ENCODE results near the gene PUS3.
"Not testable (repeated sequence)": the region's sequence is repeated elsewhere in the genome, so short reads cannot be mapped to it uniquely, and the experiment has no call there.

Gene PUS3

GRCh38 chr11:125886997-125887372 lies 16.0 kb downstream of the PUS3 start:
- Histone ChIP-seq H3K4me1 (ENCODE audit: control insufficient read depth, insufficient read depth, low read length) (no peaks in the 10 kb centered on the region), H3K9ac (ENCODE audit: low read depth, low read length) (no peak overlapping the region), H3K27me3 (ENCODE audit: control insufficient read depth, insufficient read depth, low read length) (0 out of 2 replicates have a peak, but pooled peaks cover 3% of the 10 kb centered on the region), H3K4me3 (ENCODE audit: low read depth, low read length) (peak overlapping the region; percentile 88; the same call in 1 of the 2 replicates), H3K36me3 (ENCODE audit: control insufficient read depth, insufficient read depth, low read length) (peaks cover 10% of the 10 kb centered on the region), H3K9me3 (ENCODE audit: control insufficient read depth, insufficient read depth, low read length) (no peaks in the 10 kb centered on the region; the same call in 1 of the 2 replicates), H3K27ac (ENCODE audit: low read depth, low read length) (no peak overlapping the region)

GRCh38 chr11:125883375-125883774 lies 19.6 kb downstream of the PUS3 start:
- Histone ChIP-seq H3K4me3 (ENCODE audit: low read depth, low read length) (no peak overlapping the region), H3K9ac (ENCODE audit: low read depth, low read length) (no peak overlapping the region), H3K36me3 (ENCODE audit: control insufficient read depth, insufficient read depth, low read length) (no peaks in the 10 kb centered on the region), H3K4me1 (ENCODE audit: control insufficient read depth, insufficient read depth, low read length) (no peaks in the 10 kb centered on the region), H3K27me3 (ENCODE audit: control insufficient read depth, insufficient read depth, low read length) (peaks cover 8% of the 10 kb centered on the region; the same call in 1 of the 2 replicates), H3K9me3 (ENCODE audit: control insufficient read depth, insufficient read depth, low read length) (no peaks in the 10 kb centered on the region; the same call in 1 of the 2 replicates), H3K27ac (ENCODE audit: low read depth, low read length) (no peak overlapping the region)

GRCh38 chr11:125881291-125881690 lies 21.7 kb downstream of the PUS3 start:
- Histone ChIP-seq H3K27me3 (ENCODE audit: control insufficient read depth, insufficient read depth, low read length) (peaks cover 4% of the 10 kb centered on the region; the same call in 1 of the 2 replicates), H3K4me3 (ENCODE audit: low read depth, low read length) (no peak overlapping the region), H3K36me3 (ENCODE audit: control insufficient read depth, insufficient read depth, low read length) (no peaks in the 10 kb centered on the region), H3K9me3 (ENCODE audit: control insufficient read depth, insufficient read depth, low read length) (no peaks in the 10 kb centered on the region; the same call in 1 of the 2 replicates), H3K9ac (ENCODE audit: low read depth, low read length) (no peak overlapping the region), H3K4me1 (ENCODE audit: control insufficient read depth, insufficient read depth, low read length) (no peaks in the 10 kb centered on the region), H3K27ac (ENCODE audit: low read depth, low read length) (no peak overlapping the region)

DNA sequence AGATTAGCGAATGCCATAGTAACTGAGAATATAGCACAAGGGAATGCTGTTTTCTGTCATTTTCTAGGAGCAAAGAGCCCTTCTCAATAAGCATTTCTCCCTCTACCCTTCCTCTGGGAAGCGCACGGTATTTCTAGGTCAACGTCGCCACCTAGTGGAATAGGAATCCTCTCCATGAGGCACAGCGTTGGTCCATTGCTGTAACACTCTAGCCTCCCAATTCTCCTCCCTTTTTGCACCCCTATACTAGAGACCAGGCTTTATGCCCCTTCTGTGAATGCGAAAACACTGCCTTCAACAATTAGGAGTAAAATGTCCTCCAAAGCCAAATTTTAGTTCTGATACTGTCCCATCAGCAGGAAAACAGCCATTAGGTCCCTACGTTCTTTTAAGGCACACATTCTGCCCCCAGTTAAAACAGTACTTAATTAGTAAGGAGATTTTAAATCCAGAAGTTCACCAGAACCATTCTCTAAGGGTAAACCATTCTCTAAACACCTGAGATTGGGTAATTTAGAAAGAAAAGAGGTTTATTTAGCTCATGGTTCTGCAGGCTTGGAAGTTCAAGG lies 28.4 kb downstream of the PUS3 start:
- H3K36me3 ChIP-seq (ENCODE audit: control insufficient read depth, insufficient read depth, low read length): no peaks in the 10 kb centered on the region
- H3K9me3 ChIP-seq (ENCODE audit: control insufficient read depth, insufficient read depth, low read length): peaks cover 10% of the 10 kb centered on the region; the same call in 1 of the 2 replicates
- H3K27ac ChIP-seq (ENCODE audit: low read depth, low read length): no peak overlapping the region
- no peak overlapping the region for H3K9ac ChIP-seq (ENCODE audit: low read depth, low read length)
- peaks cover 3% of the 10 kb centered on the region; the same call in 1 of the 2 replicates for H3K27me3 ChIP-seq (ENCODE audit: control insufficient read depth, insufficient read depth, low read length)
- no peaks in the 10 kb centered on the region for H3K4me1 ChIP-seq (ENCODE audit: control insufficient read depth, insufficient read depth, low read length)
- no peak overlapping the region for H3K4me3 ChIP-seq (ENCODE audit: low read depth, low read length)

GRCh38 chr11:125873881-125874555 lies 29.0 kb downstream of the PUS3 start:
- Histone ChIP-seq H3K9ac (ENCODE audit: low read depth, low read length) (no peak overlapping the region), H3K27ac (ENCODE audit: low read depth, low read length) (no peak overlapping the region), H3K4me3 (ENCODE audit: low read depth, low read length) (no peak overlapping the region)

GRCh38 chr11:125872138-125872491 lies 30.9 kb downstream of the PUS3 start:
- peaks cover 10% of the 10 kb centered on the region; the same call in 1 of the 2 replicates for H3K9me3 ChIP-seq (ENCODE audit: control insufficient read depth, insufficient read depth, low read length)
- no peak overlapping the region for H3K9ac ChIP-seq (ENCODE audit: low read depth, low read length)
- H3K4me3 ChIP-seq (ENCODE audit: low read depth, low read length): no peak overlapping the region
- no peaks in the 10 kb centered on the region for H3K36me3 ChIP-seq (ENCODE audit: control insufficient read depth, insufficient read depth, low read length)
- no peaks in the 10 kb centered on the region for H3K4me1 ChIP-seq (ENCODE audit: control insufficient read depth, insufficient read depth, low read length)
- no peak overlapping the region for H3K27ac ChIP-seq (ENCODE audit: low read depth, low read length)
- H3K27me3 ChIP-seq (ENCODE audit: control insufficient read depth, insufficient read depth, low read length): no peaks in the 10 kb centered on the region

More at GRCh38 chr11:125873881-125874555, 29.0 kb downstream of the PUS3 start:
- Histone ChIP-seq H3K36me3 (ENCODE audit: control insufficient read depth, insufficient read depth, low read length) (no peaks in the 10 kb centered on the region), H3K9me3 (ENCODE audit: control insufficient read depth, insufficient read depth, low read length) (peaks cover 10% of the 10 kb centered on the region; the same call in 1 of the 2 replicates), H3K4me1 (ENCODE audit: control insufficient read depth, insufficient read depth, low read length) (no peaks in the 10 kb centered on the region), H3K27me3 (ENCODE audit: control insufficient read depth, insufficient read depth, low read length) (no peaks in the 10 kb centered on the region; the same call in 1 of the 2 replicates)

GRCh38 chr11:125871391-125872137 lies 31.4 kb downstream of the PUS3 start:
- Histone ChIP-seq H3K27me3 (ENCODE audit: control insufficient read depth, insufficient read depth, low read length) (no peaks in the 10 kb centered on the region), H3K36me3 (ENCODE audit: control insufficient read depth, insufficient read depth, low read length) (no peaks in the 10 kb centered on the region), H3K27ac (ENCODE audit: low read depth, low read length) (no peak overlapping the region), H3K9me3 (ENCODE audit: control insufficient read depth, insufficient read depth, low read length) (peaks cover 10% of the 10 kb centered on the region; the same call in 1 of the 2 replicates), H3K4me3 (ENCODE audit: low read depth, low read length) (no peak overlapping the region), H3K4me1 (ENCODE audit: control insufficient read depth, insufficient read depth, low read length) (no peaks in the 10 kb centered on the region), H3K9ac (ENCODE audit: low read depth, low read length) (no peak overlapping the region)

DNA sequence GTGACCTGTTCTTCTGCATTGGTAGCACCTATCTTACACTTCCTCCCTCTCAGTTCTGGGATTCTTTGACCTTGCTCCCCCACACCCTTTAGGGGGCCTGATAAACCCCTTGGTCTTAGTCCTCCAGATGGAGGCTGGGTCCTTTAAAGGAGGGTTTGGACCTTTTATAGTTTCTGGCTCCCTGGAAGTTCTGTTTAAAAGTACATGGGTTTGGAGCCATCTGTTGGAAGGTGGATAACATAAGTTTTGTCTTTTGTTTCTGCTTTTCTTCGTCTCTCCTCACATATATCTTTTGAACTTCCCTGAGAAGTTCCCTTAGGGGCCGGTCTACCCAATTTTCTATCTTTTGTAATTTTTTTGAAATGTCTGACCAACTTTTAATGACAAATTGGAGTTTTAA lies 33.5 kb downstream of the PUS3 start:
- H3K27me3 ChIP-seq (ENCODE audit: control insufficient read depth, insufficient read depth, low read length): no peaks in the 10 kb centered on the region
- no peak overlapping the region for H3K9ac ChIP-seq (ENCODE audit: low read depth, low read length)
- H3K27ac ChIP-seq (ENCODE audit: low read depth, low read length): no peak overlapping the region
- no peak overlapping the region for H3K4me3 ChIP-seq (ENCODE audit: low read depth, low read length)
- no peaks in the 10 kb centered on the region for H3K4me1 ChIP-seq (ENCODE audit: control insufficient read depth, insufficient read depth, low read length)
- H3K36me3 ChIP-seq (ENCODE audit: control insufficient read depth, insufficient read depth, low read length): no peaks in the 10 kb centered on the region
- peaks cover 10% of the 10 kb centered on the region; the same call in 1 of the 2 replicates for H3K9me3 ChIP-seq (ENCODE audit: control insufficient read depth, insufficient read depth, low read length)

DNA sequence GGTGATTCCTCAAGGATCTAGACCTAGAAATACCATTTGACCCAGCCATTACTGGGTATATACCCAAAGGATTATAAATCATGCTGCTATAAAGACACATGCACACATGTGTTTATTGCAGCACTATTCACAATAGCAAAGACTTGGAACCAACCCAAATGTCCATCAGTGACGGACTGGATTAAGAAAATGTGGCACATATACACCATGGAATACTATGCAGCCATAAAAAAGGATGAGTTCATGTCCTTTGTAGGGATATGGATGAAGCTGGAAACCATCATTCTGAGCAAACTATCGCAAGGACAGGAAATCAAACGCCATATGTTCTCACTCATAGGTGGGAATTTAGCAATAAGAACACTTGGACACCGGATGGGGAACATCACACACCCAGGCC lies 37.7 kb downstream of the PUS3 start:
- H3K27me3 ChIP-seq (ENCODE audit: control insufficient read depth, insufficient read depth, low read length); H3K4me1 ChIP-seq (ENCODE audit: control insufficient read depth, insufficient read depth, low read length); H3K27ac ChIP-seq (ENCODE audit: low read depth, low read length); H3K9ac ChIP-seq (ENCODE audit: low read depth, low read length); H3K36me3 ChIP-seq (ENCODE audit: control insufficient read depth, insufficient read depth, low read length); H3K9me3 ChIP-seq (ENCODE audit: control insufficient read depth, insufficient read depth, low read length); H3K4me3 ChIP-seq (ENCODE audit: low read depth, low read length): not testable (repeated sequence)

DNA sequence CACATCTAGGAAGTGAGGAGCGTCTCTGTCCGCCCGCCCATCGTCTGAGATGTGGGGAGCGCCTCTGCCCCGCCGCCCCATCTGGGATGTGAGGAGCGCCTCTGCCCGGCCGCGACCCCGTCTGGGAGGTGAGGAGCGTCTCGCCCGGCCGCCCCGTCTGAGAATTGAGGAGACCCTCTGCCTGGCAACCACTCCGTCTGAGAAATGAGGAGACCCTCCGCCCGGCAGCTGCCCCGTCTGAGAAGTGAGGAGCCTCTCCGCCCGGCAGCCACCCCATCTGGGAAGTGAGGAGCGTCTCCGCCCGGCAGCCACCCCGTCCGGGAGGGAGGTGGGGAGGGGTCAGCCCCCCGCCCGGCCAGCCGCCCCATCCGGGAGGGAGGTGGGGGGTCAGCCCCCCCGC lies 40.2 kb downstream of the PUS3 start:
- H3K4me3 ChIP-seq (ENCODE audit: low read depth, low read length); H3K9ac ChIP-seq (ENCODE audit: low read depth, low read length); H3K9me3 ChIP-seq (ENCODE audit: control insufficient read depth, insufficient read depth, low read length); H3K27ac ChIP-seq (ENCODE audit: low read depth, low read length); H3K4me1 ChIP-seq (ENCODE audit: control insufficient read depth, insufficient read depth, low read length); H3K27me3 ChIP-seq (ENCODE audit: control insufficient read depth, insufficient read depth, low read length); H3K36me3 ChIP-seq (ENCODE audit: control insufficient read depth, insufficient read depth, low read length): not testable (repeated sequence)

GRCh38 chr11:125857670-125858069 lies 45.3 kb downstream of the PUS3 start:
- H3K4me3 ChIP-seq (ENCODE audit: low read depth, low read length); H3K4me1 ChIP-seq (ENCODE audit: control insufficient read depth, insufficient read depth, low read length); H3K9me3 ChIP-seq (ENCODE audit: control insufficient read depth, insufficient read depth, low read length); H3K36me3 ChIP-seq (ENCODE audit: control insufficient read depth, insufficient read depth, low read length); H3K27ac ChIP-seq (ENCODE audit: low read depth, low read length); H3K9ac ChIP-seq (ENCODE audit: low read depth, low read length); H3K27me3 ChIP-seq (ENCODE audit: control insufficient read depth, insufficient read depth, low read length): not testable (repeated sequence)
